K562 (cell line): Measurements from ENCODE around the gene GPR176.

ENCODE experiments used
- CEBPB ChIP-seq: fragments of 450-650 bp; IDR thresholded peaks from 2 replicates; pipeline ENCODE4 v1.6.1; 2016; ENCODE audit warnings: missing genetic modification characterization, missing compliant biosample characterization
- RBFOX2 ChIP-seq: fragments of 200-400 bp; formaldehyde crosslinking; IDR thresholded peaks from 2 replicates; pipeline ENCODE4 v1.6.1; 2017; ENCODE audit warnings: low read depth, mild to moderate bottlenecking, low read length, moderate library complexity
- TEAD4 ChIP-seq, 2 experiments: sonication (generic) in 1 of 2; formaldehyde crosslinking in 1 of 2; IDR thresholded peaks; 2 replicates each; pipeline versions ENCODE4 v1.6.1 to v1.8.0; 2012 to 2022; ENCODE audit warnings: borderline replicate concordance in 1 of 2, inconsistent platforms in 1 of 2, low read length in 1 of 2, mild to moderate bottlenecking in 1 of 2, missing genetic modification reagents in 1 of 2
- TF ChIP-seq, protein P1 (sequence below), 3 experiments: fragments of 200-800 bp in 1 of 3; sonication (Bioruptor generic) in 1 of 3; sonication (generic) in 1 of 3; formaldehyde crosslinking in 1 of 3; IDR thresholded peaks; 2 replicates each; pipeline versions ENCODE4 v1.6.1 to v1.8.0; 2016 to 2022; ENCODE audit warnings: mild to moderate bottlenecking in 2 of 3, missing compliant biosample characterization in 2 of 3, missing genetic modification characterization in 2 of 3, missing genetic modification reagents in 1 of 3
- TF ChIP-seq, protein P2 (sequence below): sonication (generic); formaldehyde crosslinking; IDR thresholded peaks from 2 replicates; pipeline ENCODE4 v1.8.0; 2022; ENCODE audit warnings: missing genetic modification reagents, mild to moderate bottlenecking, borderline replicate concordance

DNA sequence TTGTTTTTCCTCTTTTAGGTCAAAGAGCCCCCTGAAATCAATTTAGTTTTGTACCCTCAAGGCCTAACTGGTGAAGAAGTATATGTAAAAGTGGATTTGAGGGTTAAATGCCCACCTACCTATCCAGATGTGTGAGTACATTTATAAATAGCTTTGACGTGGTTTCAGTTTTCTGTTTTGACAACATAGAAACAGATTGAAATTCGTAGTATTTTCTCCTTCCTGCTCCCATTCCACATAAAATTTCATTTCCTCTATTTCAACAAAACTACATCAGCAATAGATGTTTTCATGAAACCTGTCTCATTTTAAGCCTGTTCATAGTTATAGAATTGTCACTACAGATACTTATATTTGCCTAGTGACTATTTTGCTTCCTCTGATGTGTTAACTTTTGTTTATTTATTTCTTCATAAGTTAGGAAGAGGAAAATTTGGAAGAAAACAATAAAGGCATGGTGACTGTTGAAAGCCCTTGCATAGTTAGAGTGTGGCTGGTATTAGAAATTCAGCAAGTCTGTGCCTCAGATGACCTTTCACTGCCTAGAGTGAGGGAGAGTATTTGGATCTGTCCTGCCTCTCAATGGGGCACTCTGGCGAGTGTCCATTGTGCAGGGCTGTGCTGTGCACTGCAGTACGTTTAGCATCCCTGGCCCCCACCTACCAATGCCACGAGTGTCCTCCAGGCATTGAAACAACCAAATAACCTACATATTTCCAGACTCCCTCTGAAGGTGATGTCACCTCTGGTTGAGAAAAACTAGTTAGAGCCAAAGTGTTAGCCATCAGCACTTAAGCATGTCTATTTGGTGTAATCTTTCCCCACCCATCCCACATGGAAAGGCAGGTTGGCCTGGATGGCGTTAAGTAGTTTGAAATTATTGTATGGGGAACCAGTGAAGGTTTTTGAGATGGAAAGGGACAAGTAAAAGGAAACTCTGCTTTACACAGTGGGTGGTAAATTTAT, 19.7 kb upstream of the GPR176 start:
- TF ChIP-seq, protein P1, sequence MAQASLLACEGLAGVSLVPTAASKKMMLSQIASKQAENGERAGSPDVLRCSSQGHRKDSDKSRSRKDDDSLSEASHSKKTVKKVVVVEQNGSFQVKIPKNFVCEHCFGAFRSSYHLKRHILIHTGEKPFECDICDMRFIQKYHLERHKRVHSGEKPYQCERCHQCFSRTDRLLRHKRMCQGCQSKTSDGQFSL (CRISPR knock-in tag; IDR thresholded peaks at IDR 0.05) = no peak
- TF ChIP-seq, protein P1 (tag; IDR thresholded peaks at IDR 0.05) = no peak
- TF ChIP-seq, protein P2, sequence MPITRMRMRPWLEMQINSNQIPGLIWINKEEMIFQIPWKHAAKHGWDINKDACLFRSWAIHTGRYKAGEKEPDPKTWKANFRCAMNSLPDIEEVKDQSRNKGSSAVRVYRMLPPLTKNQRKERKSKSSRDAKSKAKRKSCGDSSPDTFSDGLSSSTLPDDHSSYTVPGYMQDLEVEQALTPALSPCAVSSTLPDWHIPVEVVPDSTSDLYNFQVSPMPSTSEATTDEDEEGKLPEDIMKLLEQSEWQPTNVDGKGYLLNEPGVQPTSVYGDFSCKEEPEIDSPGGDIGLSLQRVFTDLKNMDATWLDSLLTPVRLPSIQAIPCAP (CRISPR knock-in tag) = no peak
- TF ChIP-seq CEBPB (tag) = no peak
- no peak for TF ChIP-seq RBFOX2
- TF ChIP-seq TEAD4 (IDR thresholded peaks at IDR 0.05; ENCODE audit: low read length) = no peak
- TF ChIP-seq TEAD4 (CRISPR knock-in tag; IDR thresholded peaks at IDR 0.05; ENCODE audit: borderline replicate concordance) = no peak
